NT2/D1 (cell line): Measurements from ENCODE around the gene CHRNA1.

Source experiments
- YY1 ChIP-seq: IDR thresholded peaks from 2 replicates; pipeline ENCODE4 v1.6.1; 2011; ENCODE audit not compliant: insufficient read length, insufficient read depth
- ZNF274 ChIP-seq: IDR thresholded peaks from 2 replicates; pipeline ENCODE4 v1.6.1; 2011; ENCODE audit warnings: mild to moderate bottlenecking, low read depth, low read length

DNA sequence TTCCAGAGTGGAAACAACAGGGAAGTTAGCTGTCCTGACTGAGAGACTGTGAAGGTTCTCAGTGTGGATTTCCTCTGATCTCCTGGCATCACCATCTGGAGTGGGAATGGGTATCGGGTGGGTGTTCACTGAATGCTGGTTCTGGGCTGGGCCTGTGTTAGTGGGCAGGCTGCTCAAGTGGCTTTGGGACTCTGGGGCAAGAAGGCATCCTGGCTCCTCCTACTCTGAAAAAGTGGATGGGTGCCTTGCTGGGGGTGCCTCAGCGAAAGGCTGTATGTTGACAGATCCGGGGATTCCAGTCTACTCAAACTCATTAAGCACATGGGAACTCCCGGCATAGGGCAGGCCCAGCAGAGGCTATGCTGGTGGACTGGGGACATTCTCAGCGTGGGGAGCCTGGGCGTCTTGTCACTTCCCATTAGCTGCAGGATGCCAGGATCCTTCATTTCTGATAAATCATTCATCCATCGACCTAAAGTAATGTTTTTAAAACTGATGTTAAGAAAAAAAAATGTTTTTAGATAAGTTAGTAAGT, 27.5 kb upstream of the CHRNA1 start:
- TF ChIP-seq ZNF274 (no peak), YY1 (no peak)
